Adrenal gland (tissue), 12 donors: ENCODE measurements around the gene PDK2. TPM values are rescaled to one million over a fixed set of nuclear protein-coding genes. Genes with fewer than 3 reads are reported as not detected.

Experiments used
- DNase-seq, 7 donors: peaks; one replicate each; pipeline ENCODE4 v3.0.0-alpha.2; 2019 to 2020
- H3K27ac ChIP-seq, 5 donors: fragments of 200-600 bp; sonication (generic) in 4 of 5; 1 replicate in 3 of 5; 2 replicates in 2 of 5; pipeline versions ENCODE4 v1.5.1 to v1.8.0; 2016 to 2020; ENCODE audit warnings: mild to moderate bottlenecking in 1 of 5
- H3K27me3 ChIP-seq: fragments of 200-600 bp; 2 replicates; pipeline ENCODE4 v1.8.0; 2021
- H3K36me3 ChIP-seq, 2 donors: fragments of 200-600 bp; replicated peaks in 1 of 2; 1 replicate in 1 of 2; 2 replicates in 1 of 2; pipeline versions ENCODE4 v1.5.1 to v1.8.0; 2018 to 2022
- H3K4me1 ChIP-seq, 2 donors: fragments of 200-600 bp; replicated peaks in 1 of 2; 1 replicate in 1 of 2; 2 replicates in 1 of 2; pipeline versions ENCODE4 v1.5.1 to v1.8.0; 2018 to 2021
- H3K4me3 ChIP-seq, 4 donors: fragments of 200-600 bp; sonication (generic) in 3 of 4; one replicate each; pipeline ENCODE4 v1.5.1; 2016 to 2018
- H3K9me3 ChIP-seq, 3 donors: fragments of 200-600 bp; sonication (generic) in 1 of 3; replicated peaks in 1 of 3; 1 replicate in 2 of 3; 2 replicates in 1 of 3; pipeline versions ENCODE4 v1.5.1 to v1.8.0; 2016 to 2021
- POLR2A ChIP-seq, 2 donors: fragments of 450-650 bp; IDR thresholded peaks; one replicate each; pipeline ENCODE4 v1.6.1; 2017; ENCODE audit warnings: antibody characterized with exemption in 2 of 2, mild to moderate bottlenecking in 2 of 2, moderate library complexity in 1 of 2
- WGBS, 4 donors: extraction: QIAGEN DNeasy Blood & Tissue Kit in 2 of 4; methylation state at CpG; one replicate each; pipeline versions ENCODE4 v1.1.5 to v1.1.7; 2013 to 2017; 5-methylcytosine and 5-hydroxymethylcytosine counted together
- intact Hi-C, 2 donors: fragments of 100-400 bp; cut with DNase I; formaldehyde crosslinking; loops; one replicate each; pipeline versions ENCODE4 v1.14.1 to v1.15.0; 2022 to 2023
- polyA plus RNA-seq, 3 donors: library from polyadenylated mRNA; stranded (reverse); fragments of 200-250 nt in 2 of 3; fragments of 350-450 nt in 1 of 3; fragmentation: Illumina TruSeq in 1 of 3; extraction: RNeasy Lipid Tissue Mini Kit (QIAGEN cat#74804) in 1 of 3; gene quantifications; one replicate each; pipeline ENCODE4 v1.2.3, GENCODE V29; 2013 to 2014
- total RNA-seq, 9 donors: library from RNA; depleted of rRNA in 4 of 9; stranded (reverse); fragments of >200 nt in 4 of 9; fragments of 120-200 nt in 1 of 9; fragmentation: NEBNext Ultra II Directional in 1 of 9; extraction: Animal tissue kit (Norgen Biotek cat#: 25700) in 1 of 9; gene quantifications; one replicate each; pipeline versions ENCODE4 v1.1.0 to v1.2.4, GENCODE V29; 2013 to 2023
- TF ChIP-seq, protein P1 (sequence below), 6 experiments: fragments of 450-650 bp in 4 of 6; fragments of 200-600 bp in 2 of 6; sonication (generic) in 1 of 6; IDR thresholded peaks; 1 replicate in 5 of 6; 2 replicates in 1 of 6; pipeline versions ENCODE4 v1.5.1 to v1.8.0; 2016 to 2021; ENCODE audit warnings: antibody characterized with exemption in 6 of 6, mild to moderate bottlenecking in 2 of 6, moderate library complexity in 1 of 6
- donor health status: healthy with polysubstance abuse.
- donor health status: Bipolar disorder and iron deficiency.
- donor health status: DM: yes; HTN: yes; CAD: no.
- donor health status: DM: no; HTN: no; CAD: no.
- donor health status: DM: no; HTN: no; CAD: no.
- donor health status: DM: yes; HTN: yes; CAD: no.

PDK2 gene
- total and polyA plus RNA-seq, 12 donors = 28.4 to 225 (median 124) TPM

DNA sequence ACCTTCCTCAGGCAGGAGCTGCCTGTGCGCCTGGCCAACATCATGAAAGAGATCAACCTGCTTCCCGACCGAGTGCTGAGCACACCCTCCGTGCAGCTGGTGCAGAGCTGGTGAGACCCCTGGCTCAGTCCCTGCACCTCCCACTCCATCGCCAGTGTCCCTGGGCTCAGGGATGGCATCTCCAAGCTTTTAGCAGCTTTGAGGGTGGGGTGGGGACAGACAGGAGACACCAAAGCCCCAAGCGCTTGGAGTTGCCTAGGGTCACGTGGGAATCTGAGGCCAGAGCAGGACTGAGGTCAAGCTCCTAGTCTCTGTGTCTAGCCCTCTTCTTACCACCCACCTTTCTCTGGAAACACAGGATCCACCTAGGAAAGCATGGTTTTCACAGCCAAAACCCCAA lies 2.3 kb downstream of the PDK2 start:
- Histone ChIP-seq H3K4me1 (peaks cover 33 to 35% of the 10 kb centered on the region in 2 donors), H3K36me3 (peaks cover 0 to 23% of the 10 kb centered on the region in 2 donors), H3K27me3 (no peaks in the 10 kb centered on the region), H3K9me3 (no peaks in the 10 kb centered on the region), H3K27ac (peak overlapping the region in 1 of 5 donors; percentile 83), H3K4me3 (no peak overlapping the region)
- DNase-seq = no peak
- no peak for TF ChIP-seq POLR2A (IDR thresholded peaks at IDR 0.05)
- TF ChIP-seq, protein P1, sequence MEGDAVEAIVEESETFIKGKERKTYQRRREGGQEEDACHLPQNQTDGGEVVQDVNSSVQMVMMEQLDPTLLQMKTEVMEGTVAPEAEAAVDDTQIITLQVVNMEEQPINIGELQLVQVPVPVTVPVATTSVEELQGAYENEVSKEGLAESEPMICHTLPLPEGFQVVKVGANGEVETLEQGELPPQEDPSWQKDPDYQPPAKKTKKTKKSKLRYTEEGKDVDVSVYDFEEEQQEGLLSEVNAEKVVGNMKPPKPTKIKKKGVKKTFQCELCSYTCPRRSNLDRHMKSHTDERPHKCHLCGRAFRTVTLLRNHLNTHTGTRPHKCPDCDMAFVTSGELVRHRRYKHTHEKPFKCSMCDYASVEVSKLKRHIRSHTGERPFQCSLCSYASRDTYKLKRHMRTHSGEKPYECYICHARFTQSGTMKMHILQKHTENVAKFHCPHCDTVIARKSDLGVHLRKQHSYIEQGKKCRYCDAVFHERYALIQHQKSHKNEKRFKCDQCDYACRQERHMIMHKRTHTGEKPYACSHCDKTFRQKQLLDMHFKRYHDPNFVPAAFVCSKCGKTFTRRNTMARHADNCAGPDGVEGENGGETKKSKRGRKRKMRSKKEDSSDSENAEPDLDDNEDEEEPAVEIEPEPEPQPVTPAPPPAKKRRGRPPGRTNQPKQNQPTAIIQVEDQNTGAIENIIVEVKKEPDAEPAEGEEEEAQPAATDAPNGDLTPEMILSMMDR (IDR thresholded peaks at IDR 0.05) = no peak
- WGBS, 4 donors = 74 to 88% (median 78%) methylated on average over 6 to 7 of the region's 7 CpGs
- intact Hi-C loops = loop anchor here in 1 of 2 donors (5.0 kb wide), 1 partner anchor 50 kb away; no protein-coding TSS in a partner anchor

DNA sequence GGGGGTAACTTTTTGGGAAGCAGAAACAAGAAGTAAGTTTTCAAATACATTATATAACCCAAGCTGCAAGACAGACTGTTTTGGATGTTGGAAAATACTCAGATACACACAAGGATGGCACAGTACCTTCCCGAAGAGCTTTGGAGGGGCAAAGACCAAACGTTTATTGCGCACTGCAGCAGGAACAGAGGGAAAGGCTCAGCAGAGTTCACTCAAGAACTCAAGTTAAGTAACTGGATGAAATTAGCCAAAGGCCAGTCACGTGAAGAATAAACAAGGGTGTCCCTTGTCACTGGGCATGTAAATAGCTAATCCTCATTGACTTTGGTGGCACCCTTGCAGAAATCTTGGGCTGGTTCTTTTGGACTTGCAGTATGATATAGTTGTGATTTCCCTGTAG lies 2.8 kb downstream of the PDK2 start:
- TF ChIP-seq, protein P1 (IDR thresholded peaks at IDR 0.05) = no peak
- no peak for TF ChIP-seq POLR2A (IDR thresholded peaks at IDR 0.05)
- H3K9me3 ChIP-seq = no peaks in the 10 kb centered on the region
- no peak overlapping the region for H3K27ac ChIP-seq
- no peaks in the 10 kb centered on the region for H3K27me3 ChIP-seq
- DNase-seq = no peak
- no peak overlapping the region for H3K4me3 ChIP-seq
- intact Hi-C loops = loop anchor here in 1 of 2 donors (5.0 kb wide), 1 partner anchor 49 kb away; no protein-coding TSS in a partner anchor
- WGBS, 4 donors = 77 to 85% (median 84%) methylated on average over 4 of the region's 4 CpGs
- peaks cover 0 to 23% of the 10 kb centered on the region in 2 donors for H3K36me3 ChIP-seq
- H3K4me1 ChIP-seq = peaks cover 38 to 40% of the 10 kb centered on the region in 2 donors

DNA sequence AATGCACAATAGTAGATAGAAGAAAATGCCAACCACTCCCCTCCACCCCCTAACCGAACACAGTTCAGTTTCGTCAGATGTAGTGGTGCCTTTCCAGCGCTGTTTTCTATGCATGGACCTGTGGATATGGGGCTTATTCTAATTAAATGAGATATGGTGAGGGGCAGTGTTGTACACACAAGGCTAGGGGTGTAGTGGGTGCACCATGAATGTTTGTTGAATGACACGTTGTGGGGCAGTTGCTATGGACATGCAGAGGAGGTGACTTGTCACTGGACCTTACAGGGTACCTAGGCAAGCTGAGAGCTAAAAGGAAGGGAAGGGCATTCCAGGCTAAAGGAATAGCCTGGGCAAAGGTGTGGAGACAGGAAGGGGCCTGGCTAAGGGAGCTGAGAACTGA lies 3.4 kb downstream of the PDK2 start:
- no peak overlapping the region for H3K4me3 ChIP-seq
- no peaks in the 10 kb centered on the region for H3K27me3 ChIP-seq
- H3K4me1 ChIP-seq = peaks cover 39 to 45% of the 10 kb centered on the region in 2 donors
- H3K36me3 ChIP-seq = peaks cover 0 to 23% of the 10 kb centered on the region in 2 donors
- H3K27ac ChIP-seq = peak overlapping the region in 1 of 5 donors; percentile 48
- 83 to 88% (median 88%) methylated on average over 4 of the region's 4 CpGs for WGBS, 4 donors
- DNase-seq = no peak
- intact Hi-C loops = loop anchor here in 1 of 2 donors (5.0 kb wide), 1 partner anchor 49 kb away; no protein-coding TSS in a partner anchor
- H3K9me3 ChIP-seq = no peaks in the 10 kb centered on the region
- no peak for TF ChIP-seq POLR2A (IDR thresholded peaks at IDR 0.05)
- TF ChIP-seq, protein P1 (IDR thresholded peaks at IDR 0.05) = no peak

DNA sequence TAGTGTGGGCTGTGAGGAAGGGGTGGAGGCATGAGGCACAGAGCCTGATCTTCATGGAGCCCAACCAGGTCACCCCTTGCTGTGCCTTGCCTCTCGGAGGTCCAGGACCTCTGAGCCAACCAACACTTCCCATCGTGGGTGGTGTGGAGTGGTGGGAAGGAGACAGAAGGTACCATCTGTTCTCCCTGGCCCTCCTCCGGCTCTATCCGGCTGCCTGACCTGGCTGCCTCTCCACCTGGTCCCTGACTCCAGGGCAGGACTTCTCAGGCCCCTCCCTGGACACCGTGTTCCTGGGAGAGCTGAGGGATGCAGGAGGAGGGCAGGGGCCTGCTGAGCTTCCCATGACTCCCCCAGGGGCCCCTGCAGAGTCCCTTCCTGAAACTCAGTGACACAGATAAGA lies 3.9 kb downstream of the PDK2 start:
- H3K9me3 ChIP-seq = no peaks in the 10 kb centered on the region
- no peak for TF ChIP-seq POLR2A (IDR thresholded peaks at IDR 0.05)
- TF ChIP-seq, protein P1 (IDR thresholded peaks at IDR 0.05) = no peak
- H3K4me3 ChIP-seq = no peak overlapping the region
- no peaks in the 10 kb centered on the region for H3K27me3 ChIP-seq
- peaks cover 39 to 45% of the 10 kb centered on the region in 2 donors for H3K4me1 ChIP-seq
- peaks cover 0 to 23% of the 10 kb centered on the region in 2 donors for H3K36me3 ChIP-seq
- no peak for DNase-seq
- intact Hi-C loops = loop anchor here in 1 of 2 donors (5.0 kb wide), 1 partner anchor 48 kb away; no protein-coding TSS in a partner anchor
- H3K27ac ChIP-seq = peak overlapping the region in 2 of 5 donors; percentile 26 to 48
- WGBS, 4 donors = 72 to 83% (median 81%) methylated on average over 1 to 5 of the region's 5 CpGs
